Neuronal stem cell (in vitro differentiated cells): ENCODE data around the gene B3GNT9.

Experiments
- DNase-seq: peaks from one replicate; pipeline ENCODE4 v3.0.0-alpha.2; 2013; ENCODE audit warnings: low spot score
- H2AFZ ChIP-seq: one replicate; pipeline ENCODE4 v1.6.1; 2013; ENCODE audit warnings: mild to moderate bottlenecking, low read length, inconsistent platforms
- H2AK5ac ChIP-seq: 2 replicates; pipeline ENCODE4 v1.6.1; 2013; ENCODE audit warnings: low read depth, mild to moderate bottlenecking, inconsistent platforms, low read length, moderate library complexity, mixed read lengths
- H2BK120ac ChIP-seq: 2 replicates; pipeline ENCODE4 v1.6.1; 2013; ENCODE audit warnings: low read depth, mild to moderate bottlenecking, inconsistent platforms, low read length, moderate library complexity, mixed read lengths
- H2BK12ac ChIP-seq: one replicate; pipeline ENCODE4 v1.6.1; 2013; ENCODE audit warnings: low read length, inconsistent platforms
- H2BK15ac ChIP-seq: 2 replicates; pipeline ENCODE4 v1.6.1; 2013; ENCODE audit warnings: mild to moderate bottlenecking, low read length, inconsistent platforms, mixed read lengths
- H2BK5ac ChIP-seq: one replicate; pipeline ENCODE4 v1.6.1; 2013; ENCODE audit warnings: inconsistent platforms, mild to moderate bottlenecking, low read length, moderate library complexity
- H3K14ac ChIP-seq: one replicate; pipeline ENCODE4 v1.6.1; 2013; ENCODE audit warnings: low read length, inconsistent platforms
- H3K18ac ChIP-seq: 2 replicates; pipeline ENCODE4 v1.6.1; 2013; ENCODE audit warnings: low read length, inconsistent platforms
- H3K23ac ChIP-seq: 2 replicates; pipeline ENCODE4 v1.6.1; 2013; ENCODE audit warnings: low read depth, mild to moderate bottlenecking, mixed read lengths, low read length, inconsistent platforms; ENCODE audit not compliant: poor library complexity
- H3K27ac ChIP-seq: replicated peaks from 3 replicates; pipeline ENCODE4 v1.5.1; 2013; ENCODE audit warnings: low read length, inconsistent platforms
- H3K27me3 ChIP-seq, 3 experiments: 2 replicates each; pipeline ENCODE4 v1.6.1; 2013; ENCODE audit warnings: low read length in 3 of 3, mild to moderate bottlenecking in 2 of 3, inconsistent platforms in 1 of 3, low read depth in 1 of 3, mixed read lengths in 1 of 3, moderate library complexity in 1 of 3; ENCODE audit not compliant: control insufficient read depth in 3 of 3, insufficient read depth in 3 of 3
- H3K36me3 ChIP-seq, 2 donors: replicated peaks in 1 of 2; 2 replicates each; pipeline ENCODE4 v1.6.1; 2013; ENCODE audit warnings: low read length in 2 of 2; ENCODE audit not compliant: control insufficient read depth in 2 of 2, insufficient read depth in 2 of 2
- H3K4ac ChIP-seq: 2 replicates; pipeline ENCODE4 v1.6.1; 2013; ENCODE audit warnings: inconsistent platforms, mild to moderate bottlenecking, low read length, moderate library complexity
- H3K4me1 ChIP-seq, 2 donors: 1 replicate in 1 of 2; 2 replicates in 1 of 2; pipeline ENCODE4 v1.6.1; 2013; ENCODE audit warnings: low read length in 2 of 2, low read depth in 1 of 2; ENCODE audit not compliant: control insufficient read depth in 2 of 2, insufficient read depth in 1 of 2
- H3K4me2 ChIP-seq: one replicate; pipeline ENCODE4 v1.6.1; 2013; ENCODE audit warnings: mild to moderate bottlenecking, low read length, inconsistent platforms; ENCODE audit not compliant: insufficient read depth, poor library complexity, severe bottlenecking
- H3K4me3 ChIP-seq, 2 donors: 2 replicates each; pipeline ENCODE4 v1.5.1; 2013; ENCODE audit warnings: low read length in 2 of 2, mild to moderate bottlenecking in 2 of 2, inconsistent platforms in 1 of 2, moderate library complexity in 1 of 2
- H3K79me1 ChIP-seq: one replicate; pipeline ENCODE4 v1.6.1; 2013; ENCODE audit warnings: low read depth, mild to moderate bottlenecking, inconsistent platforms, low read length, moderate library complexity
- H3K9ac ChIP-seq: one replicate; pipeline ENCODE4 v1.6.1; 2013; ENCODE audit warnings: mild to moderate bottlenecking, low read depth, low read length, inconsistent platforms; ENCODE audit not compliant: poor library complexity
- H3K9me3 ChIP-seq, 2 donors: replicated peaks in 1 of 2; 2 replicates each; pipeline versions ENCODE3 to v1.6.1; 2013; ENCODE audit warnings: low read length in 2 of 2, mild to moderate bottlenecking in 2 of 2, inconsistent platforms in 1 of 2, low read depth in 1 of 2, mixed read lengths in 1 of 2, moderate library complexity in 1 of 2; ENCODE audit not compliant: control insufficient read depth in 2 of 2, insufficient read depth in 1 of 2
- H4K8ac ChIP-seq: one replicate; pipeline ENCODE4 v1.6.1; 2013; ENCODE audit warnings: low read depth, mild to moderate bottlenecking, inconsistent platforms, low read length, moderate library complexity
- H4K91ac ChIP-seq: one replicate; pipeline ENCODE4 v1.6.1; 2013; ENCODE audit warnings: low read length, low read depth, mild to moderate bottlenecking, inconsistent platforms; ENCODE audit not compliant: poor library complexity
- WGBS, 2 donors: extraction: QIAGEN DNeasy Blood & Tissue Kit; methylation state at CpG; one replicate each; pipeline ENCODE4 v1.1.7; 2013; ENCODE audit warnings: missing lambda C conversion rate in 2 of 2, mixed read lengths in 1 of 2; ENCODE audit not compliant: insufficient read length in 2 of 2, insufficient replicate concordance in 1 of 2; ENCODE audit errors: extremely low coverage in 2 of 2; 5-methylcytosine and 5-hydroxymethylcytosine counted together

B3GNT9 gene

DNA sequence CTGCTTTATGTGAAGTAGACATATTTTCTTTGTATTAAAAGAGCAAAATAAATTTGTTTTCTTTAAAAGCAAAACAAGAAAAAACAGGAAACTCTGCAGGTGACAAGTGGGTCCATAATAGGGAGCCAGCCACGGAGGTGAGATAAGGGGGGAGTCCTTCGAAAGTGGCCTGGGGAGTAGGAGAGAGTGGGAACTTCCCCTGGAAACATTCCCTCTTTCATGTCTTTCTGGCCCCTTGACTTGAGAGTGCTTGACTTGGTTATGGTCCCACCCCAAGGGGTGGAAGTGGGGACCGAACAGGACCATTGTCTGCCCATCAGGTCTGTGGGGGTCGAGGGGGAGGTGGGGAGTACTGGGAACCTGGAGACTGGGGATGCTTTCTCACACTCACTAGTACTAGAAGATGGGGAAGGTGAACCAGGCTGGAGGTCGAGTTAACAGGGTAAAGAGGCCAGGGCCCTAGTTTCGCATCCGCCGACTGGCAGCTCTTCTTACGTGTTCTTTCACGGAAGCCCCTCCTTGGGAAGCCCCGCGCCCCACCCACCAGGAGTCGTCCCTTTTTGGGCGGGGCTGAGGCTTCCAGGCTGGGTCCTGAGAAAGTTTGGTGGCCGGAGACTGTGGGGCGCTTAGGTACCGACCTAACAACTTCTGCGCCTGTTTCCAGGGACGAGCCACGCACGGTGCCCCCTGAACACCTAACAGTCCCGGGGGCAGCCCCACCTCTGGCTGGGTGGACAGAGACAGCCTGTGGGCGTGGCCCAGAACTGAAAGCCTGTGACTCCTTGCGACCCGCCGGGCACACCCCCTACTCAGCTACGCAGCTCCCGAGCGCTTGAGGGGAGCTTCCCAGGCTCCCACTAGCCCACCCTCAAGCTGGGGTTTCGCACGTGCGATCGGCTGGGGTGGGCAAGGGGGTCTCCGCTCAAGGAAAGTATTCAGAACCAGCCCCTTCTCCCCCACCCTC is 8.1 kb upstream of the B3GNT9 start:
- H3K4me2 ChIP-seq: peak overlapping the region; percentile 82
- H3K4me3 ChIP-seq: peak overlapping the region; percentile 51 to 73
- H2BK5ac ChIP-seq: no peak overlapping the region
- H2AK5ac ChIP-seq: no peak overlapping the region
- peaks cover 6% of the 10 kb centered on the region for H3K79me1 ChIP-seq
- H2BK15ac ChIP-seq: no peak overlapping the region
- H2BK120ac ChIP-seq: no peak overlapping the region
- H3K4ac ChIP-seq: no peak overlapping the region
- H4K91ac ChIP-seq: no peak overlapping the region
- H3K36me3 ChIP-seq: no peaks in the 10 kb centered on the region
- H3K9ac ChIP-seq: no peak overlapping the region
- H3K14ac ChIP-seq: no peak overlapping the region
- H2AFZ ChIP-seq: peak overlapping the region; percentile 98
- peaks cover 75 to 100% (median 99%) of the 10 kb centered on the region in 3 experiments for H3K27me3 ChIP-seq
- DNase-seq: no peak
- no peak overlapping the region for H4K8ac ChIP-seq
- H3K23ac ChIP-seq: peak overlapping the region; percentile 22
- no peak overlapping the region for H2BK12ac ChIP-seq
- no CpG with 5 or more reads among the region's 34 CpGs for WGBS, 2 donors
- peaks cover 11 to 14% of the 10 kb centered on the region in 2 donors for H3K4me1 ChIP-seq
- H3K18ac ChIP-seq: peak overlapping the region; percentile 74
- H3K27ac ChIP-seq: no peak overlapping the region
- peaks cover 0 to 8% of the 10 kb centered on the region in 2 donors for H3K9me3 ChIP-seq

DNA sequence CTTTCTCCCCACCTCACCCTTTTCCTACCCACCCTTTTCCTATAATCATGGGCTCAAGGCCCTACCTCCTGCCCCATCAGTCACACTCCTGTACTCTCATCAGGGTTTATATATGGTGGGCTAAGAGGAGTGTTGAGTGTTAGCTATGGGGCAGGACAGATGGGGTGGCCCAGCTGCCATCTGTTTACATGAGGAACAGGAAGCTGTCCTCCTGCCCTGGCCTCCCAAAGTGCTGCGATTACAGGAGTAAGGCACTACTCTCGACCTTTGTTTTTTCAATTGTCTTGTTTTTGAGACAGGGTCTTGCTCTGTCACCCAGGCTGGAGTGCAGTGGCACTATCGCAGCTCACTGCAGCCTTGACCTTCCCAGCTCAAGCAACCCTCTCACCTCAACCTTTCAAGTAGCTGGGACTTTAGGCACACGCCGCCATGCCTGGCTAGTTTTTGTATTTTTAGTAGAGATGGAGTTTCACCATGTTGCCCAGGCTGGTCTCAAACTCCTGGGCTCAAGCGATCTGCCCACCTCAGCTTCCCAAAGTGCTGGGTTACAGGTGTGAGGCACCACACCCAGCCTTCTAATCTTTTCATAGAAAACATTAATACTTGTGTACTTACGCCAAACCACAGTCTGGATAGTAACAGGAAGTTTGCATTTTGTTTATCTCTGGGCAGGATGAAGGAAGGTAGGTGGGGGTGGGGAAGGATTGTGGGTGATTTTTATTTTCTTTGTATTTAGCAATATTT is 7.3 kb upstream of the B3GNT9 start:
- Histone ChIP-seq H3K18ac (no peak overlapping the region), H3K4me1 (peaks cover 6 to 8% of the 10 kb centered on the region in 2 donors), H2BK12ac (no peak overlapping the region), H2BK120ac (no peak overlapping the region), H3K23ac (no peak overlapping the region), H2BK15ac (no peak overlapping the region), H3K27ac (no peak overlapping the region), H3K27me3 (peaks cover 68 to 99% (median 99%) of the 10 kb centered on the region in 3 experiments), H3K4ac (no peak overlapping the region), H3K9ac (no peak overlapping the region), H3K36me3 (no peaks in the 10 kb centered on the region), H3K4me3 (no peak overlapping the region), H2AFZ (no peak overlapping the region), H3K9me3 (peaks cover 0 to 8% of the 10 kb centered on the region in 2 donors), H4K8ac (no peak overlapping the region), H4K91ac (no peak overlapping the region), H2BK5ac (no peak overlapping the region), H3K4me2 (no peak overlapping the region), H3K14ac (no peak overlapping the region), H3K79me1 (peaks cover 2% of the 10 kb centered on the region), H2AK5ac (no peak overlapping the region)
- WGBS, 2 donors: no CpG with 5 or more reads among the region's 7 CpGs
- DNase-seq: no peak

GRCh38 chr16:67157106-67157748 is 6.4 kb upstream of the B3GNT9 start:
- H3K23ac ChIP-seq: no peak overlapping the region
- H3K9ac ChIP-seq: no peak overlapping the region
- H3K4me1 ChIP-seq: peaks cover 4 to 5% of the 10 kb centered on the region in 2 donors
- no peak overlapping the region for H3K27ac ChIP-seq
- H3K4me3 ChIP-seq: no peak overlapping the region
- H3K27me3 ChIP-seq: peaks cover 63 to 96% (median 96%) of the 10 kb centered on the region in 3 experiments
- H2BK5ac ChIP-seq: no peak overlapping the region
- no peak overlapping the region for H2BK120ac ChIP-seq
- H2BK15ac ChIP-seq: no peak overlapping the region
- no peak overlapping the region for H4K8ac ChIP-seq
- no peak overlapping the region for H2AK5ac ChIP-seq
- H3K4me2 ChIP-seq: no peak overlapping the region
- H3K4ac ChIP-seq: no peak overlapping the region
- no peak overlapping the region for H3K14ac ChIP-seq
- H2AFZ ChIP-seq: no peak overlapping the region
- H3K36me3 ChIP-seq: no peaks in the 10 kb centered on the region
- H4K91ac ChIP-seq: no peak overlapping the region
- no peak overlapping the region for H2BK12ac ChIP-seq
- peaks cover 2% of the 10 kb centered on the region for H3K79me1 ChIP-seq
- no CpG with 5 or more reads among the region's 7 CpGs for WGBS, 2 donors
- no peak overlapping the region for H3K18ac ChIP-seq
- DNase-seq: no peak
- H3K9me3 ChIP-seq: peaks cover 0 to 8% of the 10 kb centered on the region in 2 donors
